Measurements from ENCODE around the gene PES1. TPM values are rescaled to one million over a fixed set of nuclear protein-coding genes. Genes with fewer than 3 reads are reported as not detected.
"Not testable (repeated sequence)": the region's sequence is repeated elsewhere in the genome, so short reads cannot be mapped to it uniquely, and the experiment has no call there.

PES1 gene
- total RNA-seq, 1 experiment from 2014 or later, result 68.9 TPM

- Histone ChIP-seq H3K9me3 (replicated peaks) (no peaks in the 10 kb centered on the region), H3K27ac (no peak overlapping the region), H3K4me3 (no peak overlapping the region), H3K36me3 (peaks cover 52% of the 10 kb centered on the region), H3K4me1 (replicated peaks) (no peaks in the 10 kb centered on the region), H3K27me3 (replicated peaks) (peaks cover 11% of the 10 kb centered on the region)
- no peak for DNase-seq (ENCODE audit: low read depth in 1 of 2, low spot score in 2 of 2)
Measured at GRCh38 chr22:30575859-30576258, 15.9 kb downstream of the PES1 start.

GRCh38 chr22:30574997-30575671, 16.6 kb downstream of the PES1 start:
- no peak for DNase-seq (ENCODE audit: low read depth in 1 of 2, low spot score in 2 of 2)
- H3K36me3 ChIP-seq, result peaks cover 45% of the 10 kb centered on the region
- H3K9me3 ChIP-seq (replicated peaks), result no peaks in the 10 kb centered on the region
- H3K27me3 ChIP-seq (replicated peaks), result peaks cover 17% of the 10 kb centered on the region
- H3K4me3 ChIP-seq, result no peak overlapping the region
- no peaks in the 10 kb centered on the region for H3K4me1 ChIP-seq (replicated peaks)
- no peak overlapping the region for H3K27ac ChIP-seq

GRCh38 chr22:30574095-30574981, 17.4 kb downstream of the PES1 start, which contains the start of gene GAL3ST1:
Gene GAL3ST1 (minus strand): TSS chr22:30574665. CDS start chr22:30557392, 17,273 bp downstream.
- H3K27me3 ChIP-seq (replicated peaks), result peaks cover 22% of the 10 kb centered on the region
- H3K36me3 ChIP-seq, result peaks cover 37% of the 10 kb centered on the region
- no peaks in the 10 kb centered on the region for H3K9me3 ChIP-seq (replicated peaks)
- no peak for DNase-seq (ENCODE audit: low read depth in 1 of 2, low spot score in 2 of 2)
- no peak within 1 kb of the TSS for H3K27ac ChIP-seq
- H3K4me3 ChIP-seq, result no peak within 1 kb of the TSS
- H3K4me1 ChIP-seq (replicated peaks), result no peaks in the 10 kb centered on the region

- H3K9me3 ChIP-seq (replicated peaks), result no peaks in the 10 kb centered on the region
- no peak for DNase-seq (ENCODE audit: low read depth in 1 of 2, low spot score in 2 of 2)
- H3K27ac ChIP-seq, result no peak overlapping the region
- peaks cover 30% of the 10 kb centered on the region for H3K36me3 ChIP-seq
- H3K27me3 ChIP-seq (replicated peaks), result peaks cover 22% of the 10 kb centered on the region
- H3K4me1 ChIP-seq (replicated peaks), result no peaks in the 10 kb centered on the region
- no peak overlapping the region for H3K4me3 ChIP-seq
Measured at GRCh38 chr22:30573594-30574094, 18.1 kb downstream of the PES1 start.

GRCh38 chr22:30572840-30573593, 18.7 kb downstream of the PES1 start:
- no peak for DNase-seq (ENCODE audit: low read depth in 1 of 2, low spot score in 2 of 2)
- no peak overlapping the region for H3K4me3 ChIP-seq
- no peaks in the 10 kb centered on the region for H3K9me3 ChIP-seq (replicated peaks)
- H3K27ac ChIP-seq, result no peak overlapping the region
- H3K27me3 ChIP-seq (replicated peaks), result peaks cover 22% of the 10 kb centered on the region
- H3K4me1 ChIP-seq (replicated peaks), result no peaks in the 10 kb centered on the region
- H3K36me3 ChIP-seq, result peaks cover 25% of the 10 kb centered on the region

- H3K36me3 ChIP-seq, result peaks cover 19% of the 10 kb centered on the region
- H3K4me1 ChIP-seq (replicated peaks), result no peaks in the 10 kb centered on the region
- no peak overlapping the region for H3K27ac ChIP-seq
- H3K4me3 ChIP-seq, result no peak overlapping the region
- no peaks in the 10 kb centered on the region for H3K9me3 ChIP-seq (replicated peaks)
- DNase-seq (ENCODE audit: low read depth in 1 of 2, low spot score in 2 of 2), result no peak
- H3K27me3 ChIP-seq (replicated peaks), result peaks cover 26% of the 10 kb centered on the region
Measured at GRCh38 chr22:30572210-30572609, 19.5 kb downstream of the PES1 start.

- Histone ChIP-seq H3K9me3 (replicated peaks) (no peaks in the 10 kb centered on the region), H3K27ac (no peak overlapping the region), H3K4me3 (no peak overlapping the region), H3K36me3 (no peaks in the 10 kb centered on the region), H3K4me1 (replicated peaks) (no peaks in the 10 kb centered on the region), H3K27me3 (replicated peaks) (peaks cover 30% of the 10 kb centered on the region)
- no peak for DNase-seq (ENCODE audit: low read depth in 1 of 2, low spot score in 2 of 2)
Measured at GRCh38 chr22:30569674-30570202, 22.0 kb downstream of the PES1 start.

- peaks cover 30% of the 10 kb centered on the region for H3K27me3 ChIP-seq (replicated peaks)
- no peaks in the 10 kb centered on the region for H3K9me3 ChIP-seq (replicated peaks)
- no peak for DNase-seq (ENCODE audit: low read depth in 1 of 2, low spot score in 2 of 2)
- H3K4me1 ChIP-seq (replicated peaks), result no peaks in the 10 kb centered on the region
- no peak overlapping the region for H3K27ac ChIP-seq
- no peaks in the 10 kb centered on the region for H3K36me3 ChIP-seq
- no peak overlapping the region for H3K4me3 ChIP-seq
Measured at GRCh38 chr22:30568137-30568805, 23.4 kb downstream of the PES1 start.

- H3K4me3 ChIP-seq, H3K27ac ChIP-seq: not testable (repeated sequence)
- peaks cover 30% of the 10 kb centered on the region for H3K27me3 ChIP-seq (replicated peaks)
Measured at GRCh38 chr22:30567277-30567676, 24.4 kb downstream of the PES1 start.

GRCh38 chr22:30566125-30566524, 25.6 kb downstream of the PES1 start:
- Histone ChIP-seq H3K27me3 (replicated peaks) (peaks cover 22% of the 10 kb centered on the region), H3K36me3 (no peaks in the 10 kb centered on the region), H3K27ac (no peak overlapping the region), H3K9me3 (replicated peaks) (no peaks in the 10 kb centered on the region), H3K4me1 (replicated peaks) (no peaks in the 10 kb centered on the region), H3K4me3 (no peak overlapping the region)
- DNase-seq (ENCODE audit: low read depth in 1 of 2, low spot score in 2 of 2), result no peak

More at GRCh38 chr22:30567277-30567676, 24.4 kb downstream of the PES1 start:
- H3K9me3 ChIP-seq (replicated peaks); DNase-seq (ENCODE audit: low read depth in 1 of 2, low spot score in 2 of 2); H3K4me1 ChIP-seq (replicated peaks); H3K36me3 ChIP-seq: not testable (repeated sequence)

- no peaks in the 10 kb centered on the region for H3K9me3 ChIP-seq (replicated peaks)
- no peaks in the 10 kb centered on the region for H3K36me3 ChIP-seq
- no peak overlapping the region for H3K4me3 ChIP-seq
- H3K4me1 ChIP-seq (replicated peaks), result no peaks in the 10 kb centered on the region
- no peak overlapping the region for H3K27ac ChIP-seq
- peaks cover 16% of the 10 kb centered on the region for H3K27me3 ChIP-seq (replicated peaks)
- DNase-seq (ENCODE audit: low read depth in 1 of 2, low spot score in 2 of 2), result no peak
Measured at GRCh38 chr22:30565341-30565740, 26.4 kb downstream of the PES1 start.

GRCh38 chr22:30564761-30565119, 27.0 kb downstream of the PES1 start:
- Histone ChIP-seq H3K4me3 (no peak overlapping the region), H3K4me1 (replicated peaks) (no peaks in the 10 kb centered on the region), H3K9me3 (replicated peaks) (no peaks in the 10 kb centered on the region), H3K27me3 (replicated peaks) (peaks cover 10% of the 10 kb centered on the region), H3K36me3 (no peaks in the 10 kb centered on the region), H3K27ac (no peak overlapping the region)
- DNase-seq (ENCODE audit: low read depth in 1 of 2, low spot score in 2 of 2), result no peak
